Hepatocyte (in vitro differentiated cells): Measurements from ENCODE around the gene HES1.

ENCODE experiments used
- CTCF ChIP-seq: fragments of 200-600 bp; sonication (generic); IDR thresholded peaks from 2 replicates; pipeline ENCODE4 v1.5.1; 2016; ENCODE audit warnings: antibody characterized with exemption, mild to moderate bottlenecking; ENCODE audit not compliant: poor library complexity
- EZH2 ChIP-seq: fragments of 200-600 bp; sonication (generic); IDR thresholded peaks from 2 replicates; pipeline ENCODE4 v1.6.1; 2016; ENCODE audit warnings: antibody characterized with exemption, mild to moderate bottlenecking, borderline replicate concordance

- no peak for TF ChIP-seq CTCF
- no peak for TF ChIP-seq EZH2
Observed at GRCh38 chr3:194125442-194125841, 10.5 kb upstream of the HES1 start.
